CD8-positive, alpha-beta memory T cell (primary cell): ENCODE results near the gene ITGA6. TPM values are rescaled to one million over a fixed set of nuclear protein-coding genes. Genes with fewer than 3 reads are reported as not detected.

Experiments used
- CTCF ChIA-PET: fragments of 350-600 bp; sonication (Branson Sonifier 250); formaldehyde crosslinking; loops from one replicate; lab custom pipeline; 2021; ENCODE audit warnings: antibody characterized with exemption; lab: Charles Lee
- POLR2A ChIA-PET: fragments of 350-600 bp; sonication (Branson Sonifier 250); formaldehyde crosslinking; loops from one replicate; lab custom pipeline; 2021; ENCODE audit warnings: antibody characterized with exemption; lab: Charles Lee
- DNase-seq, 5 donors: peaks; one replicate each; pipeline versions ENCODE4 v3.0.0 to v3.0.0-alpha.2; 2020 to 2022; ENCODE audit warnings: mixed read lengths in 1 of 5
- H3K27ac ChIP-seq: one replicate; pipeline ENCODE4 v1.7.0; 2013; ENCODE audit warnings: low read depth, mild to moderate bottlenecking, low read length, moderate library complexity
- H3K27me3 ChIP-seq: 2 replicates; pipeline ENCODE4 v1.7.0; 2013; ENCODE audit warnings: low read length, mild to moderate bottlenecking; ENCODE audit not compliant: insufficient read depth, poor library complexity, severe bottlenecking
- H3K36me3 ChIP-seq: 2 replicates; pipeline ENCODE4 v1.7.0; 2013; ENCODE audit warnings: mild to moderate bottlenecking, low read length, moderate library complexity; ENCODE audit not compliant: insufficient read depth
- H3K4me1 ChIP-seq: 2 replicates; pipeline ENCODE4 v1.7.0; 2013; ENCODE audit warnings: mild to moderate bottlenecking, low read length, moderate library complexity; ENCODE audit not compliant: insufficient read depth
- H3K4me3 ChIP-seq: 2 replicates; pipeline ENCODE4 v1.7.0; 2013; ENCODE audit warnings: mild to moderate bottlenecking, low read length
- H3K9me3 ChIP-seq: 2 replicates; pipeline ENCODE4 v1.7.0; 2013; ENCODE audit warnings: mild to moderate bottlenecking, low read length
- H3K27ac Mint-ChIP-seq, 8 donors: one replicate each; pipeline ENCODE4 v1.8.0; 2020 to 2021; ENCODE audit warnings: mixed read lengths in 8 of 8, mild to moderate bottlenecking in 6 of 8, inconsistent platforms in 3 of 8, moderate library complexity in 3 of 8
- H3K27me3 Mint-ChIP-seq, 2 donors: one replicate each; pipeline ENCODE4 v1.8.0; 2020 to 2021; ENCODE audit warnings: mixed read lengths in 2 of 2, mild to moderate bottlenecking in 1 of 2, moderate library complexity in 1 of 2
- H3K36me3 Mint-ChIP-seq, 3 donors: one replicate each; pipeline ENCODE4 v1.8.0; 2020 to 2021; ENCODE audit warnings: mixed read lengths in 3 of 3, inconsistent platforms in 1 of 3, mild to moderate bottlenecking in 1 of 3
- H3K4me1 Mint-ChIP-seq, 3 donors: one replicate each; pipeline ENCODE4 v1.8.0; 2020 to 2021; ENCODE audit warnings: mixed read lengths in 3 of 3, inconsistent platforms in 1 of 3, mild to moderate bottlenecking in 1 of 3
- H3K4me3 Mint-ChIP-seq, 7 donors: one replicate each; pipeline ENCODE4 v1.8.0; 2020 to 2021; ENCODE audit warnings: mixed read lengths in 7 of 7, mild to moderate bottlenecking in 6 of 7, moderate library complexity in 4 of 7, inconsistent platforms in 2 of 7
- H3K9me3 Mint-ChIP-seq, 5 donors: one replicate each; pipeline ENCODE4 v1.8.0; 2020 to 2022; ENCODE audit warnings: mixed read lengths in 5 of 5, mild to moderate bottlenecking in 3 of 5, moderate library complexity in 2 of 5, inconsistent platforms in 1 of 5
- polyA plus RNA-seq: library from polyadenylated mRNA; unstranded; fragments of 300-500 nt; fragmentation: Illumina TruSeq; gene quantifications from one replicate; pipeline ENCODE4 v1.2.3, GENCODE V29; 2021
- total RNA-seq, 2 experiments: library from RNA; stranded (reverse); gene quantifications; one replicate each; pipeline ENCODE4 v1.2.3, GENCODE V29; 2021

ITGA6 gene
- total and polyA plus RNA-seq, 3 experiments from 2014 or later: 8.0 to 39.4 (median 9.0) TPM

GRCh38 chr2:172430678-172431077, 3.3 kb downstream of the ITGA6 start:
- Mint-ChIP-seq H3K27ac (peak overlapping the region in 6 of 8 donors; percentile 23 to 93 (median 76)), H3K9me3 (no peaks in the 10 kb centered on the region), H3K36me3 (peaks cover 0 to 5% (median 0%) of the 10 kb centered on the region in 3 donors), H3K4me1 (peaks cover 9 to 78% (median 9%) of the 10 kb centered on the region in 3 donors), H3K27me3 (peaks cover 0 to 5% of the 10 kb centered on the region in 2 donors), H3K4me3 (peak overlapping the region in 4 of 7 donors; percentile 20 to 96 (median 56))
- no peak overlapping the region for H3K27ac ChIP-seq
- POLR2A ChIA-PET: interaction anchor here (4.7 kb wide), 1 partner anchor 31 kb away, joined by 52 read pairs; no protein-coding TSS in a partner anchor
- H3K36me3 ChIP-seq: no peaks in the 10 kb centered on the region
- no peak for DNase-seq
- CTCF ChIA-PET: interaction anchor here (1.0 to 29.5 kb wide), 4 partner anchors 15 to 256 kb away, joined by 3 to 582 read pairs (median 6); no protein-coding TSS in a partner anchor
- no peak overlapping the region for H3K4me3 ChIP-seq
- H3K27me3 ChIP-seq: no peaks in the 10 kb centered on the region
- peaks cover 84% of the 10 kb centered on the region for H3K4me1 ChIP-seq
- no peaks in the 10 kb centered on the region for H3K9me3 ChIP-seq

- Mint-ChIP-seq H3K9me3 (no peaks in the 10 kb centered on the region), H3K27ac (peak overlapping the region; percentile 55 to 93 (median 82)), H3K4me1 (peaks cover 7 to 76% (median 7%) of the 10 kb centered on the region in 3 donors), H3K27me3 (peaks cover 0 to 5% of the 10 kb centered on the region in 2 donors), H3K36me3 (peaks cover 0 to 5% (median 0%) of the 10 kb centered on the region in 3 donors), H3K4me3 (peak overlapping the region; percentile 3 to 58 (median 19))
- H3K27ac ChIP-seq: no peak overlapping the region
- H3K9me3 ChIP-seq: no peaks in the 10 kb centered on the region
- no peaks in the 10 kb centered on the region for H3K36me3 ChIP-seq
- CTCF ChIA-PET: interaction anchor here (1.0 to 29.5 kb wide), 5 partner anchors 10 to 256 kb away, joined by 3 to 582 read pairs (median 5); no protein-coding TSS in a partner anchor
- no peak for DNase-seq
- peak overlapping the region; percentile 33 for H3K4me3 ChIP-seq
- POLR2A ChIA-PET: interaction anchor here (1.2 kb wide), 1 partner anchor 31 kb away, joined by 4 read pairs; no protein-coding TSS in a partner anchor
- no peaks in the 10 kb centered on the region for H3K27me3 ChIP-seq
- H3K4me1 ChIP-seq: peaks cover 85% of the 10 kb centered on the region
Observed at GRCh38 chr2:172431463-172431862, 4.1 kb downstream of the ITGA6 start.

- H3K4me3 Mint-ChIP-seq: peak overlapping the region in 2 of 7 donors; percentile 7 to 8
- no peak for DNase-seq
- H3K27ac Mint-ChIP-seq: peak overlapping the region in 7 of 8 donors; percentile 4 to 89 (median 70)
- Histone ChIP-seq H3K36me3 (no peaks in the 10 kb centered on the region), H3K4me1 (peaks cover 85% of the 10 kb centered on the region), H3K27ac (no peak overlapping the region), H3K4me3 (no peak overlapping the region), H3K27me3 (no peaks in the 10 kb centered on the region), H3K9me3 (no peaks in the 10 kb centered on the region)
- peaks cover 1 to 71% (median 2%) of the 10 kb centered on the region in 3 donors for H3K4me1 Mint-ChIP-seq
- H3K36me3 Mint-ChIP-seq: peaks cover 0 to 5% (median 0%) of the 10 kb centered on the region in 3 donors
- no peaks in the 10 kb centered on the region for H3K9me3 Mint-ChIP-seq
- H3K27me3 Mint-ChIP-seq: peaks cover 0 to 5% of the 10 kb centered on the region in 2 donors
- ChIA-PET CTCF (interaction anchor here (1.2 to 29.5 kb wide), 4 partner anchors 9 to 29 kb away, joined by 3 to 582 read pairs (median 4); no protein-coding TSS in a partner anchor), POLR2A (interaction anchor here (1.2 kb wide), 1 partner anchor 30 kb away, joined by 4 read pairs; no protein-coding TSS in a partner anchor)
Observed at GRCh38 chr2:172431993-172432392, 4.6 kb downstream of the ITGA6 start.

DNA sequence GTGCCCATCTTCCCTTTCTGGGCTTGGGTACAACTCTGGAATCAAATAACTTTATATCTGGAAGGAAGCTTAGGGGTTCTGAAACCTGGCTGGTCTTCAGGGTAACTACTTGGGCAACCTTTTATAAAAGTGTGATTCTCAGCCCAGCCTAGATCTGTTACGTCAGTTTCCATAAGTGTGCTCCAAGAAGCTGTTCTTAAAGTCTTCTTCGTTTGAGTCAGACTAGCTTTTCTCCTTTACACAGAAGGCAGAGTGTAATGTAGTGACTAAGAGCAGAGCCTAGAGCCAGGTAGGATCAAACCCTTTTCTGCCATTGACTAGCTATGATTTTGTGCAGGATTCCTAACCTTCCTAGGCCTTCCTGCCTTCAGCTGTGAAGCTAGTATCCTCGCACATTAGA, 5.8 kb downstream of the ITGA6 start:
- Histone ChIP-seq H3K9me3 (no peaks in the 10 kb centered on the region), H3K4me1 (peaks cover 95% of the 10 kb centered on the region), H3K36me3 (no peaks in the 10 kb centered on the region), H3K27ac (no peak overlapping the region), H3K27me3 (no peaks in the 10 kb centered on the region), H3K4me3 (peak overlapping the region; percentile 13)
- Mint-ChIP-seq H3K4me3 (peak overlapping the region in 1 of 7 donors; percentile 27), H3K27me3 (peaks cover 0 to 5% of the 10 kb centered on the region in 2 donors), H3K36me3 (peaks cover 0 to 5% (median 0%) of the 10 kb centered on the region in 3 donors), H3K4me1 (peaks cover 0 to 69% (median 0%) of the 10 kb centered on the region in 3 donors), H3K27ac (peak overlapping the region in 7 of 8 donors; percentile 9 to 87 (median 75)), H3K9me3 (no peaks in the 10 kb centered on the region)
- CTCF ChIA-PET: interaction anchor here (0.7 to 29.5 kb wide), 3 partner anchors 11 to 28 kb away, joined by 3 to 582 read pairs (median 3); no protein-coding TSS in a partner anchor
- no peak for DNase-seq
- POLR2A ChIA-PET: no interaction called here

GRCh38 chr2:172434821-172435605, 7.6 kb downstream of the ITGA6 start:
- Mint-ChIP-seq H3K27me3 (peaks cover 0 to 5% of the 10 kb centered on the region in 2 donors), H3K36me3 (peaks cover 0 to 5% (median 0%) of the 10 kb centered on the region in 3 donors), H3K9me3 (no peaks in the 10 kb centered on the region), H3K4me3 (peak overlapping the region; percentile 25 to 80 (median 49)), H3K4me1 (peaks cover 0 to 69% (median 0%) of the 10 kb centered on the region in 3 donors), H3K27ac (peak overlapping the region in 7 of 8 donors; percentile 56 to 87 (median 82))
- Histone ChIP-seq H3K27me3 (no peaks in the 10 kb centered on the region), H3K4me3 (peak overlapping the region; percentile 21), H3K4me1 (peaks cover 100% of the 10 kb centered on the region), H3K36me3 (no peaks in the 10 kb centered on the region), H3K27ac (no peak overlapping the region), H3K9me3 (no peaks in the 10 kb centered on the region)
- ChIA-PET CTCF (interaction anchor here (0.6 to 29.5 kb wide), 3 partner anchors 12 to 105 kb away, joined by 3 to 582 read pairs (median 3); no protein-coding TSS in a partner anchor), POLR2A (interaction anchor here (0.6 to 3.9 kb wide), 2 partner anchors 27 to 1274 kb away, joined by 3 to 30 read pairs; no protein-coding TSS in a partner anchor)
- peak in 4 of 5 donors; percentile 26 to 85 (median 76) for DNase-seq

DNA sequence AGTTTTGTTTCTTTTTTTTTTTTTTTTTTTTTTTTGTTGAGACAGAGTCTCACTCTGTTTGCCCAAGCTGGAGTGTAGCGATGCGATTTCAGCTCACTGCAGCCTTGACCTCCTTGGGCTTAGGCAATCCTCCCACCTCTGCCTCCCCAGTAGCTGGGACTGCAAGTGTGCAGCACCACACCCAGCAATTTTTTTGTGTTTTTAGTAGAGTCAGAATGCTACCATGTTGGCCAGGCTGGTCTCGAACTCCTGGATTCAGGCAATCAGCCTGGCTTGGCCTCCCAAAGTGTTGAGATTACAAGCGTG, 8.2 kb downstream of the ITGA6 start:
- peaks cover 0 to 5% (median 0%) of the 10 kb centered on the region in 3 donors for H3K36me3 Mint-ChIP-seq
- CTCF ChIA-PET: interaction anchor here (1.4 to 29.5 kb wide), 2 partner anchors 12 to 25 kb away, joined by 3 to 582 read pairs; no protein-coding TSS in a partner anchor
- peak overlapping the region in 4 of 8 donors; percentile 3 to 87 (median 79) for H3K27ac Mint-ChIP-seq
- Histone ChIP-seq H3K27ac (no peak overlapping the region), H3K4me1 (peaks cover 100% of the 10 kb centered on the region), H3K9me3 (no peaks in the 10 kb centered on the region), H3K27me3 (no peaks in the 10 kb centered on the region), H3K4me3 (no peak overlapping the region), H3K36me3 (no peaks in the 10 kb centered on the region)
- H3K4me1 Mint-ChIP-seq: peaks cover 0 to 65% (median 1%) of the 10 kb centered on the region in 3 donors
- H3K27me3 Mint-ChIP-seq: peaks cover 0 to 5% of the 10 kb centered on the region in 2 donors
- no peak for DNase-seq
- H3K4me3 Mint-ChIP-seq: peak overlapping the region in 6 of 7 donors; percentile 16 to 33 (median 18)
- H3K9me3 Mint-ChIP-seq: no peaks in the 10 kb centered on the region
- POLR2A ChIA-PET: interaction anchor here (3.9 kb wide), 1 partner anchor 26 kb away, joined by 30 read pairs; no protein-coding TSS in a partner anchor

DNA sequence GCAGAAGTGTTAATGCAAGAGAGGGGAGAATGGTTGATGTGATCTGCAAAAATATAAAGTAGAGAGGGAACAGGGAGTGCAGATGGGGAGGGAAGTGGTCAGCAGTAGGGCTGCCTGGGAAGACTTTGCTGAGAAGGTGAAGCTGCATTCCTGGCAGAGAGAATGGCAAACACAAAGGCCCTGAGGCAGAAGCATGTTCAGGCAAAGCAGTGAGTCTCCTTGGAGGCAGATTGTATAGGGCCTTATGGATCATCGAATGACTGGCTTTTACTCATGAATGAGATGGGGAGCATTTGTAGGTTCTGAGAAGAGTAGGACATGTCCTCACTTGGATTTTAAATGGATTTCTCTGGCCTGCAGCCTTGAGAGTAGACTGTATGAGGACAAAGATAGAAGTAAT, 9.5 kb downstream of the ITGA6 start:
- H3K4me3 Mint-ChIP-seq: no peak overlapping the region
- H3K4me1 ChIP-seq: peaks cover 98% of the 10 kb centered on the region

More for the DNA sequence above, 9.5 kb downstream of the ITGA6 start:
- H3K4me3 ChIP-seq: no peak overlapping the region
- Mint-ChIP-seq H3K4me1 (peaks cover 0 to 64% (median 15%) of the 10 kb centered on the region in 3 donors), H3K27me3 (peaks cover 0 to 5% of the 10 kb centered on the region in 2 donors), H3K9me3 (no peaks in the 10 kb centered on the region), H3K36me3 (peaks cover 0 to 3% (median 0%) of the 10 kb centered on the region in 3 donors), H3K27ac (no peak overlapping the region)
- H3K27ac ChIP-seq: no peak overlapping the region
- ChIA-PET CTCF (interaction anchor here (7.5 to 29.5 kb wide), 2 partner anchors 9 to 24 kb away, joined by 51 to 582 read pairs; partner anchors contain the start of gene ITGA6), POLR2A (interaction anchor here (3.9 kb wide), 1 partner anchor 25 kb away, joined by 30 read pairs; no protein-coding TSS in a partner anchor)
- H3K27me3 ChIP-seq: no peaks in the 10 kb centered on the region
- H3K36me3 ChIP-seq: no peaks in the 10 kb centered on the region
- H3K9me3 ChIP-seq: no peaks in the 10 kb centered on the region
- no peak for DNase-seq
